ENCODE measurements around the gene WDPCP.
"Not testable (repeated sequence)": the region's sequence is repeated elsewhere in the genome, so short reads cannot be mapped to it uniquely, and the experiment has no call there.

WDPCP gene, protein sequence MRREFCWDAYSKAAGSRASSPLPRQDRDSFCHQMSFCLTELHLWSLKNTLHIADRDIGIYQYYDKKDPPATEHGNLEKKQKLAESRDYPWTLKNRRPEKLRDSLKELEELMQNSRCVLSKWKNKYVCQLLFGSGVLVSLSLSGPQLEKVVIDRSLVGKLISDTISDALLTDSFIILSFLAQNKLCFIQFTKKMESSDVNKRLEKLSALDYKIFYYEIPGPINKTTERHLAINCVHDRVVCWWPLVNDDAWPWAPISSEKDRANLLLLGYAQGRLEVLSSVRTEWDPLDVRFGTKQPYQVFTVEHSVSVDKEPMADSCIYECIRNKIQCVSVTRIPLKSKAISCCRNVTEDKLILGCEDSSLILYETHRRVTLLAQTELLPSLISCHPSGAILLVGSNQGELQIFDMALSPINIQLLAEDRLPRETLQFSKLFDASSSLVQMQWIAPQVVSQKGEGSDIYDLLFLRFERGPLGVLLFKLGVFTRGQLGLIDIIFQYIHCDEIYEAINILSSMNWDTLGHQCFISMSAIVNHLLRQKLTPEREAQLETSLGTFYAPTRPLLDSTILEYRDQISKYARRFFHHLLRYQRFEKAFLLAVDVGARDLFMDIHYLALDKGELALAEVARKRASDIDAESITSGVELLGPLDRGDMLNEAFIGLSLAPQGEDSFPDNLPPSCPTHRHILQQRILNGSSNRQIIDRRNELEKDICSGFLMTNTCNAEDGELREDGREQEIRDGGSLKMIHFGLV

DNA sequence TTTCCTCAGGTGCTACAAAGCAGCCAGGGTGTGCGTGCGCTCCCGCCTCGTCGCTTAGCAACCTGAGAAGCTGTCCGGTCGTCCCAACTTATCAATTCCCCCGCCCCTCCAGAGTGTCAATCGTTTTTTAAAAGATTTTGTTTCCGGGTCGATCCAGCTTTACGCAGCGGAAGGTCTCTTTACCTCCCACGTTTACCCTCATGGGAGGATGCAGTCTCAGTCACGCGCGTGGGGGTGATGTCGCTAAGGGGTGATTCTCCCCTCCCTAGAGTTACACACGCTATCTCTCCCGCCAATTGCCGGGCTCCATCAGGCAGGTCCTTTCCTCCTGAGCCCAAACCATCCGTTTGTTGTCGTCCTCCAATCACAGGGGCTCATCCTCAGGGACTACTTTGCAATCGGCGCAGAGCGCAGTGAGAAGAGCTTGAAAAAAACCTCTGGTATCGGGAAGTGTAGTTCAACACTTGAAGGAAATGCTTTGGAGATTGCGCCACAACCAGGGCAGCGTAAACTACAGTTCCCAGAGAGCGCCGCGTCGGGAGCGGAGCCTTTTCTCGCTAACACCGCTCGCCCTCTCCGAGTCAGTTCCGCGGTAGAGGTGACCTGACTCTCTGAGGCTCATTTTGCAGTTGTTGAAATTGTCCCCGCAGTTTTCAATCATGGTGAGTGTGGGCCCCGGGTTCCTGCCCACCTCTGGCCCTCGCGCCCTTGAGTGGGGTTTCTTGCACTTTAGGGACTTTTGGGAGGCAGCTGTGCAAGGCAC, at the start of gene WDPCP, which contains the start of gene MDH1:
WDPCP (minus strand) TSS at position 93 of the 763 bp plus-strand sequence. CDS start 206 bp downstream, outside the sequence.
MDH1 (plus strand) TSS at position 579 of the 763 bp plus-strand sequence; CDS start at position 660, 81 bp downstream.
- peak; percentile 98 for DNase-seq

DNA sequence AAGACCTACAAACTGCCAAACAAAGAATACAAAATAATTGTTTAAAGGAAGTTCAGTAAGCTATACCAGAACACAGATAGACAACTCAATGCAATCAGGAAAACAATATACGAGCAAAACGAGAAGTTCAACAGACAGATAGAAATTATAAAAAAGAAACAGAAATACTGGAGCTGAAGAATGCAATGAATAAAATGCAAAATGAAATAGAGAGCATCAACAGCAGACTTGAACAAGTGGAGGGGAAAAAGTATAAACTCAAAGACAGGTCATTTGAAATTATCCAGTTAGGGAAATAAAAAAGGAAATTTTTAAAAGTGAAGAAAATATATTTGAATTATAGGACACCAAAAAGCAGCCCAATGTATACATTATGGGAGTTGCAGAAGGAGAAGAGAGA, 44.1 kb upstream of the WDPCP start:
- DNase-seq: no peak

DNA sequence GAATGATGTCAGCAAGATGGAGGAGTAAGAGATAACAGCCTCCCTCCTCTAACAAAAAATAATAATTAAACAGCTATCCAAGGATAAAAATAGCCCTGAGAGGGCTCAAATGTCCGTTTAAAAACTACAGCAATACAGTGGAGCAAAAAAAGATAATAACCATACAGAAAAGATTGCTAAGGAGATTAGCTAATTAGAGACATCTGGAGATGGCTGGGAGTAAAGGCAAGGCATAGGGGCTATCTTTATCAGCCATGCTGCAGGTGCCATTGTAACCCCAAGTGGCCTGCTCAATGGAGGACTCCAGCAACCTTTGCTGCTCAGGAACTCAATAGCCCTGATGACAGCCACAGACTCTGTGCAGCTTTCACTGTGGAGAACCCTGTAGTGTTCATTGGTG, 43.2 kb upstream of the WDPCP start:
- DNase-seq: no peak

DNA sequence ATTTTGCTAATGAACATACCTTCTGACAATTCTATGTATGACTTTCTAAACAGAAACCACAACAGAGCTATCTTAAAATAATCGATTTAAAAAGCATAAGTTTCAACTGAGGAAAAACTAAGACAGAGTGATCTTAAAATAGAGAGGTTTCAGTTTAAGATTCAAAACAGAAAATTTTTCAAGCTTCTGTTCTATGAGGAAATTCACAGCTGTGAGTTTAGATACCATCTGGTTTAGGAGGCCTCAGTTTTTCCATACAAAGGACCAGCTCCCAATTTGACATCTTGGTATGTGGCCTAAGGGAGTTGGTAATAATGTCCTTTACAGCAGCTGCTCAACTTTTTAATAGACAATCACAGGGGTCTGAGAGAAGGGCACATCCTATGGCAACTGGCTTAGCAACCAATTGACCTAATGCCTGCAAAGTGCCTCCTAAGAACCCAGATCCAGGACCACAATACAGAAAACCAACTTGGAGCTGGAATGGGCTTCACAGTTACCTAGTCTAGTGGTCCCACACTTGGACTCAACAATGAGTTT, 40.2 kb upstream of the WDPCP start:
- no peak for DNase-seq

DNA sequence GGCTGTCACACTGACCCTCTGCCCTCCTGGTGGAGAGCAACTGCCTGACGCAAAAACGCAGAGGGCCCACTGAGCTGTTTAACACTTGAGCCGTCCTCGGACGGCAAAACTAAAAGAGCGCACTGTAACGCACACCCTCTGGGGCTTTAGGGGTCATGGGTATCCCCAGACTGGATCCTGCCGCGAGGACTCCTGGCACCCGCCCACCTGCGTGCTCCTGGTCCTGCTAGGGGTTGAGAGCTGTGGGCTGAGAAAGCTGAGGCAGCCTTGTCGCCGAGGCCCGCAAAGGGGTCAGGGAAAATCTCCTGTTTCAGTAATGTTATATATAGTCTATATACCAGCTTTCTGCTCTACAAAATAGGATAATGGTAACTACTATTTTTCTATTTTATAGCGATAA, 39.6 kb upstream of the WDPCP start:
- DNase-seq: no peak

DNA sequence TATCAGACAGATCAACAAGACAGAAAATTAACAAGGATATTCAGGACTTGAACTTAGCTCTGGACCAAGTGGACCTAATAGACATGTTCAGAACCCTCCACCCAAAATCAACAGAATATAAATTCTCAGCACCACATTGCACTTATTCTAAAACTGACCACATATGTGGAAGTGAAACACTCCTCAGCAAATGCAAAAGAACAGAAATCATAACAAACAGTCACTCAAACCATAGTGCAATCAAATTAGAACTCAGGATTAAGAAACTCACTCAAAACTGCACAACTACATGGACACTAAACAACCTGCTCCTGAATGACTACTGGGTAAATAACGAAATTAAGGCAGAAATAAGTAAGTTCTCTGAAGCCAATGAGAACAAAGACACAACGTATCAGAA, 35.5 kb upstream of the WDPCP start:
- not testable (repeated sequence) for DNase-seq

DNA sequence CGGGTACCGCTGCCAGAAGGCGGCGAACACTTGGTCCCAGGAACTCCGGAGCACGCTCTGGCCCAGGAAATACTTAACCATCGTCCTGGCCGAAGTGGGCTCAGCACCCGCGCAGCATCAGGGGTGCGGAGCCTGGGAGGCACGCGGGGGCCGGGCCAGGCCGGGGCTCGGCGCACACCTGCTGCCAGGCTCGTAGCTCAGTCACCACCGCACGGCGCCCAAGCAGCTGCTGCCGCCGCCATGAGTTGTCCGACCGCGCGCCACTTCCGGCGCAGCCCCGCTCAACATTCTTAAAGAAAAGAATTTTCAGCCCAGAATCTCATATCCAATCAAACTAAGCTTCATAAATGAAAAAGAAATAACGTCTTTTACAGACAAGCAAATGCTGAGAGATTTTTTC, 34.5 kb upstream of the WDPCP start:
- no peak for DNase-seq

DNA sequence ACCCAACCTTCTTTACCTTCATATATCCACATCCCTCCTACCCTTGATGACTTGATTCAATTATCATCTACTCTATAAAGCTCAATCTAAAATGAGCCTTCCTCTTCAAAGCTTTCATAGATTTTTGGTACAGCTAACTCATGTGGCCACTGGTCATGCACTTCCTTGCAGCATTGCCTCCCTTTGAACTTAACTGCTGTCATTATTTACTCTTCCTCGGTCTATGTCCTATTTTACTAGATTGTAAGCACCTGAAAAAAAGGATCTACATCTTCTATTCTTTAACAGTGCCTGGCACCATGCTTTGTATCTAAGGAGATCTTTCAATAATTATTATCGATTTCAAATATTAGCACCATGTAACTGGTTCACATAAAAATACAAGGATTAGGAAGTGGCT, 31.1 kb upstream of the WDPCP start:
- no peak for DNase-seq

DNA sequence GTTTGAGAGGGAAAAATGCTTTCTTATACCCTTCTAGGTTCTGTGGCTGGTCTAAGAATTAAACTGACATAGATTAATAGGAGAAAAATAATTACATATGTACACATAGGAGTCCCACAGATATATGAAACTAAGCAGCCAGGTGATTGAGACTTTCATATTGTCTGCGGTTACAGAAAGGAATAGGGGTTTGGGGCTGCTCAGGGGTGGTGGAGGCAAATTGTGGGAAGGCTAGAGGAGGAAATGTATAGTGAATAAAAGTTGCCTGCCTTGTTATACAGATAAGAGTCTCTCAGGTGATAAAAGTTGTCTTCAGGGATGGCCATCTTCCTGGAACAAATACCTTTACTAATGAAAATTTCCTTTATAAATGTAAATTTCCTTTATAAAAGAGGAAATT, 29.1 kb upstream of the WDPCP start:
- DNase-seq: no peak

DNA sequence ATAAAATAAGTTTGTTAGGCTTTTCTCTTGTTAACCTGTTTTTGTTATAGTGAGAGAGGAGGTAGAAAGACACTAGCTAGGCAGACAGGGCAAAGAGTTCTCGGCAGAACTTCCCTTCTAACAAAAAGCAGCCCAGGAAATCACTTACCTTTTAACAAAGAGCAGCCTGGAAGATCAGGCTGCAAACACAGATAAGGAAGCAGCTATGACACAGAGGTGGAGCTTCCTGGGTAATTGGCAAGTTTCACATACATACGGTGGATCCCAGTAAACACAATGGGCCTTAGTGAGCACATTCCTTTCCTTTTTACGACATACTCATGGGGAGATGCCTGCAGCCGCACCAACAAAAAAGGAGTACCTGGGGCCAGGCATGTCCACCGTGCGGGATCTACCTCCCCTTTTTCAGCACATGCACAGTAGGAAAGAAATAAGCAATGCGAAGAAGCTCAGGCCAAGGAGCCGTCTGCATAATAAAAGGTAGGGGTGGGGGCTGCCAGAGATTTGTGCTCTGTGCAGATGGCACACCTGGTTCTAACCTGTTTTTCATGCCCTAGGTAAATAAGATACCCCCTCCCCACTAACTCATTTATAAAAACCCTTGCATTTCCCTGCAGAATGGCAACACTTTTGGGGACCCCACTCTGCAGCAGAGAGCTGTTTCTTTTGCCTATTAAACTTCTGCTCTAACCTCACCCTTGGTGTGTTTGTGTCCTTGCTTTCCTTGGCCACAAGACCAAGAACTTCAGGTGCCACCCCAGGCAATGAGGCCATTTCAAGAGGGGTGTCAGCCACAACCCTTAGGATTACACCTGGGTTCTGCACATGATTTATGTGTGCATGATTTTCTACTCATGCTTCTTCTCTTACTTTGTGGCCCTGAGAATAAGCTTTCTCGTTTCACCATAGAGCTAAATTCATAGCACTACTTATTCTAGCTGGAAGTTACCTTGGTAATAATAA, 27.0 kb upstream of the WDPCP start:
- DNase-seq: no peak

DNA sequence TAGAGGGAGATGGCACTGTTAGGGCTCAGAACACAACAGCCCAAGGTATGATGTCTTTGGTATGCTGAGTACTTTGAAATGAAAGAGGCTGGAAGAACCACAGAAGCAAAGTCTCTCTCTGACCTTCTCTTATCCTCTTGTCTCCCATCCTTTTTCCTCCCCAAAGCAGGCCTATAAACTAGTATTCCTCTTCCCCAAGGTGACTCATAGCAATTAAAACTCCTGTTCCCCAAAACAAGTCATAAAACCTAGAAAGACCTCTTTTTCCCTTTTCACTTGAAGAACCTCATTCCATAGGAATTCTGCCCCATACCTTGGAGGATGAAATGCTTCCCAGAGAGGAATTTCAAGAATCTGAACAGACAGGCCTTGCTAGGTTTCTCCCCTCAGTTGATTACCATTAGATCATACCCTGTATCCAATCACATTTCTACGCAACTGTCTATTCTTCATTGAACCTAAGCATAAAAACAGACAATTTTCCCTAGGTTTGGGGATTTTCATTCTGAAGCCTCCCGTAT, 26.2 kb upstream of the WDPCP start:
- no peak for DNase-seq

DNA sequence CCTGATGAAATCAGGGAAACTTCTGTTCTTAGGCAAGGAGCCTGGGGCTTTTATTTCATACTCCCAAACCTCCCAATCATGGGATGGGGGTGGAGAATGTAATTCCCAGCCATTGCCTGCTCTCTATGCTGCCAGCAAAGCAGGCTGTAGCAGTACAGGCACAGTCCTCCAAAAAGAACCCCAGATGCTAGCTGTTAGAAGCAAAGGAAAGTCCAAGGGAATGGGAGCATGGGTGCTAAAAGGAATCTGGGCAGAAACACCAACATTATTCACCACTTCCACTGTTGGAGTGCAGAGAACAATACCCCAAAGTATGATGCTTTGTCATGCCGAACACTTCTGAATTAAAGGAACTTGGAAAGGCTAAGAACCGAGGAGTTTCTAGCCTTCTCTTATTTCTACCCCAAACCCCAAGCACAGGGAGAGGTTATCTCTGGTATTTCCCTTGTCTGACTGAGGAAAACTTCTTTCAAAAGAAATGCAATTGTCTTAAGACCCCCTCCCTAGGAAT, 25.2 kb upstream of the WDPCP start:
- DNase-seq: no peak

DNA sequence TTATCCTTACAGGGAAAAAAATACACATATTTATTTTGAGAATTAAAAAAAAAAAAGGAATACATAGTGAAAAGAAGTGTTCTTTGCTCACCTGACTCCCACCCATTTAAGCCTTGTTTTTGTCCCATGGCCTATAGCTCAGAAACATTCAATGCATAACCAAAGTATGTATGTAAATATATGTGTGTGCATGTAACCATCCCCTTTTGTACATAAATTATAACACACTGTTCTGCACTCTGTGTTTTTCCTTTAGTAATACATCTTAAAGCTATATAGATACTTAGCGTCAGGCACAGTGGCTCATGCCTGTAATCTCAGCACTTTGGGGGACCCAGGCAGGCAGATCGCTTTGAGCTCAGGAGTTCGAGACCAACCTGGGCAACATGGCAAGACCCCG, 22.2 kb upstream of the WDPCP start:
- no peak for DNase-seq

DNA sequence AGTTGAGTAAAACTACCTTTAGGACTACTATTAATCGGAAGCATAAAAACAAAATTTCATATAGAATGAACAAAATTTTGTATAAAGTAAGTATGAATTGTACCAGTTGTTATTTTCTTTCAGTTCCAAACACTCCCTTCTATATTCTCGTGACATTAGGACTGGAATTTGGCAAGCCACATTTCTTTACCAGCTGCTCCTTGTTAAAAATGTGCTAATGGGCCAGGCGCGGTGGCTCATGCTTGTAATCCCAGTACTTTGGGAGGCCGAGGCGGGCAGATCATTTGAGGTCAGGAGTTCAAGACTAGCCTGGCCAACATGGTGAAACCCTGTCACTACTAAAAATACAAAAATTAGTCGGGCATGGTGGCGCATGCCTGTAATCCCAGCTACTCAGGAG, 20.6 kb upstream of the WDPCP start:
- DNase-seq: not testable (repeated sequence)

DNA sequence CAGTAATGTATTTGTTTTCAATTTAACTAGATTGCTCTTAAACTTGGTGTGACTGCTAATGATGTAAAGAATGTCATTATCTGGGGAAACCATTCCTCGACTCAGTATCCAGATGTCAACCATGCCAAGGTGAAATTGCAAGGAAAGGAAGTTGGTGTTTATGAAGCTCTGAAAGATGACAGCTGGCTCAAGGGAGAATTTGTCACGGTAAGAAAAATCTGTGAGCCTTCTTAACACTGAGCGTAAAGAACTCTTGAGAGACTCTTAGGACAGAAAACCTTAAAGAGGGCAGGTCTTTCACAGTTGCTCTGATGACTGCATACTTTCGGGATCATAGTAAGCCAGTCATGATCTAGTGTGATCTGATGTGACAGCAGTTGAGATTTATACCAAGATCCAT, 16.4 kb upstream of the WDPCP start:
- no peak for DNase-seq

DNA sequence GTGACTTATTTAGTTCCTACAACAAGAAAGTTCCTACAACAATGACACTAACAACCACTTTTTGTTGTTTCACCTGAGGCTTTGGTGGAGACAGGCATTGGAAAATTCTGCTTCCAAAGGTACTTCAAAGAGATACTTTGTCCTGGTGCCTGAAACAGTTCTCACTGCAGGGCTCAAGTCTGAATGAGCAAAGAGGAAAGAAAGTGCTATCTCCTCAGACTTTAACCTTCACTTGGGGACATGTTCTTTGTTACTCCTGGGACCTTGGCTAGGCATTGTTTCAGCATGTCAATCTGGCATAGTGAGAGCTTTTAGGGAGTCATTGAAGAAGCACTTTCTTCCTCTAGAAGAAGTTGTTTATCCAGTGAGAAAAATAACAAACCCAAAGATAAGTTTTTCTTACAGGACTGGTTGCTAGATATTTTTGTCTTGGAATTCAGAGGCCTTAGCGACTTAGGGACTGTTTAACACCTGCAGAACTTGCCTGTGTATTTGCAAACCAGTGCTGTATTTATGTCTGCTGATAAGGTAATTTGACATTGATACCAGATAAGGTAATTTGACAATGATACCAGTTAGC, 12.7 kb upstream of the WDPCP start:
- DNase-seq: no peak

DNA sequence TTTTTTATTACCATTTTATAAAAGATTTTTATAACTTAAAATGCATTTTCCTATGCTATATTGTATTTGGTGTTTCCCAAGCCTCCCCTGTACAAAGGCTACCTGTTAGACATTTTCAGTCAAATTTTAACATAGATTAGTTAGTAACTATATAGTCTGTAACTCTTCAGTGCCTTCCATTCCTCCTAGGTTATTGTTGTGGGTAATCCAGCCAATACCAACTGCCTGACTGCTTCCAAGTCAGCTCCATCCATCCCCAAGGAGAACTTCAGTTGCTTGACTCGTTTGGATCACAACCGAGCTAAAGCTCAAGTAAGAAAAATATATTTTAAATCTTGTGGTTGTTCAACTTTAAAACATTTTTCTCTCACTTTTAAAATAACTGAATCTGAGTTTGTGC, 10.7 kb upstream of the WDPCP start:
- DNase-seq: no peak

DNA sequence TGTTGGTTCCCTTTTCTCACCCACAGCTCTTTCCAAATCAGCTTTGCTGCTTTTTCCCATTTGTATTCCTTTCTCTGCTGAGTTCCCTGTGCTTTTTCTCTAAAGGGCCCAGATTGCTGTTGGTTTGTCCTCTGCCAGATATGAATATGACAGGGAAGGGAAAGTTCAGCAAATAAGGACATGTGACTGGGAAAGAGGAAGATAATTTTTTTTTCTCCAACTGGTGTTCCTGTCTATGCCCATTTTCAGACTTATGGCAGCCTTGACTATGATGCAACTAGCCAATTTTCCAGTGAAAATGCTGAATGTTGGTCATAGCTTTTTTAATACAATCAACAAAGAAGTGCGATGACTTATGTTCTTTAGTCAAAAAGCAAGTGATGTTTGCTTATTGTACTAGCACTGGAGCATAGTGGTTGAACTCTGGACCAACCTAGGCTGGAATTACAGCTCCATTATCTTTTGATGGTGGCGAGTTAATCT, 8.2 kb upstream of the WDPCP start:
- no peak for DNase-seq

DNA sequence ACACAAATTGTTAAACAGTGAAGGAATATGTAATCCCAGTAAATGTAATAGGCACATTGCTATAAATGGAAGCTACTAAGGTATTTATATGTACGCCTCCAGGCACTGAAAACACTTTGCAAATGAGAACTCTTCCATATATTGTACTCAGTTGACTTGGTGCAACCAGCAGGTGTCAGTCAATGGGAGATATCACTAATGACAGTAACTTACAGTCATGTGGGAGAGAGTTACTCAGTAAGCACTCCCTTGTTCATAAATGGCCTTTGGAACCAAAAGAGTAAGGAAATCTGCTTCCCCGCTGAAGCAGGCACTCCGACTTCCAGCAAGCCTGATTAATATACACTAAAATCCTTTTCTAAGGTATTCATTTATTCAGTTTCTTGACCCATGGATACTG, 6.4 kb upstream of the WDPCP start:
- no peak for DNase-seq

DNA sequence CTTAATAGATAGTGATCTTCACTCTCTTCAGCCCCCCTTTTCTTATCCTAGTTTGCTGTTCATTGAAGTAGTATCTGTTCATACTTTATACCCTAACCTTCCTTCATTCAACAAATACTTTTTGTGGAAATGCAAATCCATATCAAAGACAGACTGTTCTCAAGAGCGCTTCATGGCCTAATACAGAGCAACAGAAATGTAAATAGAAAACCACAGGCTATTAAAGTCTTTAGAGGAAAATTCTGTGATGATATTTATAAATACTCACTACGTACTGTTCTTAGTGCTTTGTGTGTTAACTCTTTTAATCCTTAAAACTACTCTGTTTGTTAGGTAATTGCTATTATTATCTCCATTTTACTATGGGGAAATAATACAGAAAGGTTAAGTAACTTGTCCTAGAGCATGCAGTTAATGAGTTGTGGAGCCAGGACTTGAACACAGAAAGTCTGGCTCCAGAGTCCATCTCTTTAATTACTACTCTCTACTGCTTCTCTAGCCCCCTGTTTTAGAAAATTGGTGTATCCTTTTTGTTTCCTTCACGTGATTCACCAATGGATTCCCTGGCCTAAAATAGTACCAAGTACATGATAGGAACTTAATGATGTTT, 3.4 kb upstream of the WDPCP start:
- no peak for DNase-seq
